Small intestine (tissue), 7 donors: ENCODE results near the gene PAN3. TPM values are rescaled to one million over a fixed set of nuclear protein-coding genes. Genes with fewer than 3 reads are reported as not detected.
"Not testable (repeated sequence)": the region's sequence is repeated elsewhere in the genome, so short reads cannot be mapped to it uniquely, and the experiment has no call there.

Experiments
- DNase-seq, 2 donors: peaks; one replicate each; pipeline versions ENCODE4 v3.0.0 to v3.0.0-alpha.2; 2013
- FAIRE-seq: peaks from 2 replicates; lab custom pipeline; 2012; peaks lifted over from hg19 to GRCh38; lab: Jason Lieb, UNC
- H3K27ac ChIP-seq, 3 donors: one replicate each; pipeline ENCODE4 v1.5.1; 2013; ENCODE audit warnings: low read length in 2 of 3, mild to moderate bottlenecking in 2 of 3, control low read depth in 1 of 3, inconsistent platforms in 1 of 3, low read depth in 1 of 3, moderate library complexity in 1 of 3
- H3K27me3 ChIP-seq, 3 donors: one replicate each; pipeline ENCODE4 v1.6.1; 2013; ENCODE audit warnings: low read length in 3 of 3, inconsistent platforms in 1 of 3; ENCODE audit not compliant: control insufficient read depth in 3 of 3, insufficient read depth in 3 of 3
- H3K36me3 ChIP-seq, 3 donors: one replicate each; pipeline ENCODE4 v1.6.1; 2013; ENCODE audit warnings: low read length in 3 of 3, inconsistent platforms in 1 of 3, low read depth in 1 of 3, mild to moderate bottlenecking in 1 of 3, moderate library complexity in 1 of 3; ENCODE audit not compliant: control insufficient read depth in 3 of 3, insufficient read depth in 2 of 3
- H3K4me1 ChIP-seq, 3 donors: one replicate each; pipeline ENCODE4 v1.6.1; 2013; ENCODE audit warnings: low read length in 2 of 3, inconsistent platforms in 1 of 3, low read depth in 1 of 3, mild to moderate bottlenecking in 1 of 3, moderate library complexity in 1 of 3; ENCODE audit not compliant: control insufficient read depth in 3 of 3, insufficient read depth in 2 of 3
- H3K4me3 ChIP-seq, 3 donors: one replicate each; pipeline ENCODE4 v1.5.1; 2013; ENCODE audit warnings: low read length in 3 of 3, control low read depth in 1 of 3, inconsistent platforms in 1 of 3, low read depth in 1 of 3, mild to moderate bottlenecking in 1 of 3, moderate library complexity in 1 of 3
- H3K9me3 ChIP-seq, 2 donors: one replicate each; pipeline ENCODE4 v1.6.1; 2013; ENCODE audit warnings: low read depth in 1 of 2, low read length in 1 of 2; ENCODE audit not compliant: control insufficient read depth in 2 of 2, insufficient read depth in 1 of 2
- WGBS, 3 donors: extraction: QIAGEN DNeasy Blood & Tissue Kit; methylation state at CpG; one replicate each; pipeline ENCODE4 v1.1.7; 2013; 5-methylcytosine and 5-hydroxymethylcytosine counted together
- polyA plus RNA-seq, 4 donors: library from polyadenylated mRNA; stranded (reverse) in 3 of 4; unstranded in 1 of 4; fragments of 200-250 nt in 3 of 4; fragments of 120-200 nt in 1 of 4; gene quantifications; one replicate each; pipeline versions ENCODE4 v1.2.1 to v1.2.3, GENCODE V29; 2013
- donor health status: healthy with polysubstance abuse.
- donor health status: control.
- donor health status: control.
- donor health status: Bipolar disorder and iron deficiency.
- donor health status: healthy.

Gene PAN3
- polyA plus RNA-seq, 4 donors = 7.8 to 37.4 (median 10.6) TPM

- no peak within 1 kb of the TSS for H3K27ac ChIP-seq
- H3K4me3 ChIP-seq = peak within 1 kb of the TSS in 2 of 3 donors; percentile 25 to 49
- DNase-seq = peak; percentile 7 to 50
- FAIRE-seq = no peak
- 1% methylated on average over 67 to 106 of the region's 106 CpGs for WGBS, 3 donors
- no peaks in the 10 kb centered on the region for H3K36me3 ChIP-seq
- H3K4me1 ChIP-seq = peaks cover 0 to 2% (median 0%) of the 10 kb centered on the region in 3 donors
- H3K27me3 ChIP-seq = peaks cover 17 to 45% (median 29%) of the 10 kb centered on the region in 3 donors
- peaks cover 0 to 2% of the 10 kb centered on the region in 2 donors for H3K9me3 ChIP-seq
Observed at GRCh38 chr13:28100150-28101121, 37.9 kb upstream of the PAN3 start, which contains the start of gene FLT3. Gene FLT3, minus strand, starts transcription at chr13:28100576. Its CDS starts 66 bp downstream, at chr13:28100510.

DNA sequence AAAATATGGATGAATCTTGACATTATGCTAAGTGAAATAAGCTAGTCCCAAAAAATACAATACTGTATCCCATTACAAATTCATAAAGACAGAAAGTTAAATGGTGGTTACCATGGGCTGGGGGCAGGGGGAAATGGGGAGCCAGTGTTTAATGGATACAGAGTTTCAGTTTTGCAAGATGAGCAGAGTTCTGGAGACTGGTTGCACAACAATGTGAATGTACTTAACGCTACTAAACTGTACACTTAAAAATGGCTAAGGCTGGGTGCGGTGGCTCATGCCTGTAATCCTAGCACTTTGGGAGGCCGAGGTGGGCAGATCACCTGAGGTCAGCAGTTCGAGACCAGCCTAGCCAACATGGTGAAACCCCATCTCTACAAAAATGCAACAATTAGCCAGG is 36.5 kb upstream of the PAN3 start:
- not testable (repeated sequence) for FAIRE-seq, H3K36me3 ChIP-seq, H3K9me3 ChIP-seq, H3K27ac ChIP-seq, DNase-seq, H3K4me1 ChIP-seq, H3K4me3 ChIP-seq
- WGBS, 3 donors = 83 to 88% (median 87%) methylated on average over 4 of the region's 4 CpGs
- peaks cover 17 to 36% (median 26%) of the 10 kb centered on the region in 3 donors for H3K27me3 ChIP-seq

DNA sequence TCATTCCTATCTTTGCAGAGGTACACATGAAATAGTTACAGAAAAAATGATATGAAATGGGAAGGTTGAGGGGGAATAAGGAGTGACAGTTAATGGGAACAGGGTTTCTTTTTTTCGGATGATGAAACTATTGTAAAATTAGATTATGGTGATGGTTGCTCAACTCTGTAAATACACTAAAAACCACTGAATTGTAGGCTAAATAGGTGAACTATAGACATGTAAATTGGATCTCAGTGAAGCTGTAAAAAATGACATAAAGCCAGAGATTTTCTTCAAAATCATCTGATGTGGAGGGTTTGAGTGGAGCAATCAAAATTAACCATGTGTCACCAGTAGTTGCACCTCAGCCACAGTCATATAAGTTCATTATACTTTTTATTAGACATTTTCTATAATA is 31.4 kb upstream of the PAN3 start:
- Histone ChIP-seq H3K4me3 (no peak overlapping the region), H3K9me3 (no peaks in the 10 kb centered on the region), H3K27me3 (peaks cover 2 to 6% (median 5%) of the 10 kb centered on the region in 3 donors), H3K4me1 (no peaks in the 10 kb centered on the region), H3K36me3 (no peaks in the 10 kb centered on the region), H3K27ac (no peak overlapping the region)
- 44 to 60% (median 56%) methylated on average over 1 of the region's 1 CpG for WGBS, 3 donors
- DNase-seq (no peak), FAIRE-seq (no peak)

- DNase-seq (no peak), FAIRE-seq (no peak)
- 66 to 79% (median 68%) methylated on average over 3 of the region's 3 CpGs for WGBS, 3 donors
- Histone ChIP-seq H3K4me1 (no peaks in the 10 kb centered on the region), H3K27ac (no peak overlapping the region), H3K4me3 (no peak overlapping the region), H3K27me3 (no peaks in the 10 kb centered on the region), H3K9me3 (no peaks in the 10 kb centered on the region), H3K36me3 (no peaks in the 10 kb centered on the region)
Observed at GRCh38 chr13:28110414-28110813, 27.9 kb upstream of the PAN3 start.

GRCh38 chr13:28116736-28117135 is 21.6 kb upstream of the PAN3 start:
- 65 to 84% (median 67%) methylated on average over 1 of the region's 1 CpG for WGBS, 3 donors
- H3K9me3 ChIP-seq = no peaks in the 10 kb centered on the region
- DNase-seq (no peak), FAIRE-seq (no peak)
- H3K27ac ChIP-seq = no peak overlapping the region
- no peaks in the 10 kb centered on the region for H3K27me3 ChIP-seq
- no peak overlapping the region for H3K4me3 ChIP-seq
- H3K4me1 ChIP-seq = no peaks in the 10 kb centered on the region
- H3K36me3 ChIP-seq = no peaks in the 10 kb centered on the region

GRCh38 chr13:28117689-28118377 is 20.5 kb upstream of the PAN3 start:
- FAIRE-seq = no peak
- DNase-seq = peak in 1 of 2 donors; percentile 45
- WGBS, 3 donors = 63 to 77% (median 67%) methylated on average over 9 of the region's 9 CpGs
- Histone ChIP-seq H3K27me3 (no peaks in the 10 kb centered on the region), H3K4me1 (no peaks in the 10 kb centered on the region), H3K4me3 (no peak overlapping the region), H3K36me3 (no peaks in the 10 kb centered on the region), H3K27ac (no peak overlapping the region), H3K9me3 (no peaks in the 10 kb centered on the region)

DNA sequence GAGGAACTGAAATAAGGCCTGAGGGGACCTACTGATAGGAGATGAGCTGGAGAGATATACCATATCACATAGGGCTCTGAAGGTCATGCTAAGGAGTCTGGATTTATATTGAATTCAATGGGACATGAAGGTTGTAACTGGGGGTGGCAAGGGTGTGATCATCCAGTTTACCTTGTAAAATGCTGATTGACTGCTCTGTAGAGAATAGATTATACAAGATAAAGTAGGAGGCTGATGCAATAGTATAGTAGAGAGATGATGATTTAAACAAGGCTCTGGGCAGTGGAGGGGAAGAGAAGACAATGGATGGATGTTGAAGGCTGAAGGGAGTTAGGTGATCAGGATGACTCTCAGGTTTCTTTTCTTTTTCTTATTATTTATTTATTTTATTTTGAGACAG is 18.0 kb upstream of the PAN3 start:
- no peak overlapping the region for H3K27ac ChIP-seq
- no peaks in the 10 kb centered on the region for H3K9me3 ChIP-seq
- no peak for FAIRE-seq
- no peaks in the 10 kb centered on the region for H3K27me3 ChIP-seq
- H3K36me3 ChIP-seq = no peaks in the 10 kb centered on the region
- no peaks in the 10 kb centered on the region for H3K4me1 ChIP-seq
- H3K4me3 ChIP-seq = no peak overlapping the region
- no peak for DNase-seq

DNA sequence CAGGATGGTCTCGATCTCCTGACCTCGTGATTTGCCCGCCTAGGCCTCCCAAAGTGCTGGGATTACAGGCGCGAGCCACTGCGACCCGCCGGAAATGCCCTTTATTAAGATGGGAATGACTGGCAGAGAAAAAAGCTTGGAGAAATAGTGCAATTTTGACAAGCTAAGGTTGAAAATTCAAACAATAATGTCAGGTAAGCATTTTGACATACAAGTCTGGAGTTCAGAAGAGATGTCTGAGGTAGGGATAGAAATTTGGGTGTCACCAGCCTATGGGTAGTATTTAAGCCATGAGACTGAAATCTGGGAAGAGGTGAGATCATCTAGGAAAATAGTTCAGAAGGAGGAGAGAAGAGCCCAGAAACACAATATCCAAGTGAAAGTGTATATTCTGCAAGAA is 17.1 kb upstream of the PAN3 start:
- H3K9me3 ChIP-seq = no peaks in the 10 kb centered on the region
- DNase-seq = no peak
- no peaks in the 10 kb centered on the region for H3K4me1 ChIP-seq
- H3K27me3 ChIP-seq = no peaks in the 10 kb centered on the region
- WGBS, 3 donors = 95 to 97% (median 97%) methylated on average over 8 of the region's 8 CpGs
- H3K27ac ChIP-seq = no peak overlapping the region
- H3K36me3 ChIP-seq = no peaks in the 10 kb centered on the region
- no peak overlapping the region for H3K4me3 ChIP-seq
- no peak for FAIRE-seq
